Activated naive CD4-positive, alpha-beta T cell treated with anti-CD3 and anti-CD28 coated beads, Interleukin-2, amount 50 U/mL, for 24 hours (primary cell): ENCODE data around the gene NCAPD2.
A peak's percentile ranks its signal among the peaks of the same experiment; 100 is the strongest.

Experiments used
- H3K27ac Mint-ChIP-seq: one replicate; pipeline ENCODE4 v1.8.0; 2021; ENCODE audit warnings: mild to moderate bottlenecking, mixed read lengths
- H3K27me3 Mint-ChIP-seq: one replicate; pipeline ENCODE4 v1.8.0; 2021; ENCODE audit warnings: mixed read lengths
- H3K36me3 Mint-ChIP-seq: one replicate; pipeline ENCODE4 v1.8.0; 2021; ENCODE audit warnings: mixed read lengths
- H3K4me1 Mint-ChIP-seq: one replicate; pipeline ENCODE4 v1.8.0; 2021; ENCODE audit warnings: mixed read lengths
- H3K4me3 Mint-ChIP-seq: one replicate; pipeline ENCODE4 v1.8.0; 2021; ENCODE audit warnings: mild to moderate bottlenecking, mixed read lengths
- H3K9me3 Mint-ChIP-seq: one replicate; pipeline ENCODE4 v1.8.0; 2021; ENCODE audit warnings: mixed read lengths

Gene NCAPD2, protein sequence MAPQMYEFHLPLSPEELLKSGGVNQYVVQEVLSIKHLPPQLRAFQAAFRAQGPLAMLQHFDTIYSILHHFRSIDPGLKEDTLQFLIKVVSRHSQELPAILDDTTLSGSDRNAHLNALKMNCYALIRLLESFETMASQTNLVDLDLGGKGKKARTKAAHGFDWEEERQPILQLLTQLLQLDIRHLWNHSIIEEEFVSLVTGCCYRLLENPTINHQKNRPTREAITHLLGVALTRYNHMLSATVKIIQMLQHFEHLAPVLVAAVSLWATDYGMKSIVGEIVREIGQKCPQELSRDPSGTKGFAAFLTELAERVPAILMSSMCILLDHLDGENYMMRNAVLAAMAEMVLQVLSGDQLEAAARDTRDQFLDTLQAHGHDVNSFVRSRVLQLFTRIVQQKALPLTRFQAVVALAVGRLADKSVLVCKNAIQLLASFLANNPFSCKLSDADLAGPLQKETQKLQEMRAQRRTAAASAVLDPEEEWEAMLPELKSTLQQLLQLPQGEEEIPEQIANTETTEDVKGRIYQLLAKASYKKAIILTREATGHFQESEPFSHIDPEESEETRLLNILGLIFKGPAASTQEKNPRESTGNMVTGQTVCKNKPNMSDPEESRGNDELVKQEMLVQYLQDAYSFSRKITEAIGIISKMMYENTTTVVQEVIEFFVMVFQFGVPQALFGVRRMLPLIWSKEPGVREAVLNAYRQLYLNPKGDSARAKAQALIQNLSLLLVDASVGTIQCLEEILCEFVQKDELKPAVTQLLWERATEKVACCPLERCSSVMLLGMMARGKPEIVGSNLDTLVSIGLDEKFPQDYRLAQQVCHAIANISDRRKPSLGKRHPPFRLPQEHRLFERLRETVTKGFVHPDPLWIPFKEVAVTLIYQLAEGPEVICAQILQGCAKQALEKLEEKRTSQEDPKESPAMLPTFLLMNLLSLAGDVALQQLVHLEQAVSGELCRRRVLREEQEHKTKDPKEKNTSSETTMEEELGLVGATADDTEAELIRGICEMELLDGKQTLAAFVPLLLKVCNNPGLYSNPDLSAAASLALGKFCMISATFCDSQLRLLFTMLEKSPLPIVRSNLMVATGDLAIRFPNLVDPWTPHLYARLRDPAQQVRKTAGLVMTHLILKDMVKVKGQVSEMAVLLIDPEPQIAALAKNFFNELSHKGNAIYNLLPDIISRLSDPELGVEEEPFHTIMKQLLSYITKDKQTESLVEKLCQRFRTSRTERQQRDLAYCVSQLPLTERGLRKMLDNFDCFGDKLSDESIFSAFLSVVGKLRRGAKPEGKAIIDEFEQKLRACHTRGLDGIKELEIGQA (N-terminal part only)

GRCh38 chr12:6493497-6494257 is at the start of gene NCAPD2:
Gene NCAPD2, plus strand, starts transcription at chr12:6494102. Its CDS starts 997 bp downstream, at chr12:6495099.
- no peaks in the 10 kb centered on the region for H3K9me3 Mint-ChIP-seq

GRCh38 chr12:6444704-6445688 is 48.9 kb upstream of the NCAPD2 start, which contains the start of gene CD27:
Gene CD27, plus strand, starts transcription at chr12:6444955. Its CDS starts 141 bp downstream, at chr12:6445096.
- no peaks in the 10 kb centered on the region for H3K9me3 Mint-ChIP-seq
- H3K4me1 Mint-ChIP-seq = peaks cover 67% of the 10 kb centered on the region
- H3K36me3 Mint-ChIP-seq = peaks cover 7% of the 10 kb centered on the region
- peak within 1 kb of the TSS; percentile 90 for H3K27ac Mint-ChIP-seq
- H3K4me3 Mint-ChIP-seq = peak within 1 kb of the TSS; percentile 94
- H3K27me3 Mint-ChIP-seq = no peaks in the 10 kb centered on the region

More at GRCh38 chr12:6493497-6494257, at the start of gene NCAPD2:
- H3K4me3 Mint-ChIP-seq = peak within 1 kb of the TSS; percentile 94
- peaks cover 38% of the 10 kb centered on the region for H3K4me1 Mint-ChIP-seq
- peaks cover 9% of the 10 kb centered on the region for H3K36me3 Mint-ChIP-seq
- no peaks in the 10 kb centered on the region for H3K27me3 Mint-ChIP-seq
- peak within 1 kb of the TSS; percentile 95 for H3K27ac Mint-ChIP-seq

DNA sequence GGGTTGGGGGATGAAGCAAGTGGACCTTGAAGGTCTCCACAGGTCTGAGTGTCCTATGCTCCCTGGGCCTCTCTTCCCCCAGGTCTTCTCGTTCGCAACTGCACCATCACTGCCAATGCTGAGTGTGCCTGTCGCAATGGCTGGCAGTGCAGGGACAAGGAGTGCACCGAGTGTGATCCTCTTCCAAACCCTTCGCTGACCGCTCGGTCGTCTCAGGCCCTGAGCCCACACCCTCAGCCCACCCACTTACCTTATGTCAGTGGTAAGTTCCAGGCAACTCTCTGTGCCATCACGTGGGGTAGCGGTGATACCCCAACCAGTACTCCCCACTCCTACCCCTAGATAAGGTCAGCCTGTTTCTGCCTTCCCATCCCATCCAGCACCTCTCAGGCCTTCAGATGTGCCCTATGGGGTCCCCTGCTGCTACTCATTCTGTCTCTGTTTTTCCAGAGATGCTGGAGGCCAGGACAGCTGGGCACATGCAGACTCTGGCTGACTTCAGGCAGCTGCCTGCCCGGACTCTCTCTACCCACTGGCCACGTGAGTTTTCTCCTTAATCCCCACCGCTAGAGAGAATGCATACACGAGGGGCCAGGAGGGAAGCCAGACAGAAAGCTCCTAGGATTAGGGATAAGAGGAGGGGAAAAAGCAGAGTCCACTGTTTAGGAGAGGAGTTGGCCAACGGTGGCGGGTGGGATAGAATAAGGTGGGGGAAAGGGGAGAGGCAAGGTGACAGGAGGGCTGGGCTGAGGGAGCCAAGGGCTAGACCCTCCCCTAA is 43.6 kb upstream of the NCAPD2 start:
- H3K36me3 Mint-ChIP-seq = peaks cover 23% of the 10 kb centered on the region
- H3K9me3 Mint-ChIP-seq = no peaks in the 10 kb centered on the region
- H3K4me3 Mint-ChIP-seq = peak overlapping the region; percentile 100
- H3K4me1 Mint-ChIP-seq = peaks cover 69% of the 10 kb centered on the region
- H3K27ac Mint-ChIP-seq = peak overlapping the region; percentile 100
- H3K27me3 Mint-ChIP-seq = no peaks in the 10 kb centered on the region

GRCh38 chr12:6450869-6451347 is 43.0 kb upstream of the NCAPD2 start:
- H3K27me3 Mint-ChIP-seq = no peaks in the 10 kb centered on the region
- H3K27ac Mint-ChIP-seq = peak overlapping the region; percentile 100
- H3K9me3 Mint-ChIP-seq = no peaks in the 10 kb centered on the region
- H3K36me3 Mint-ChIP-seq = peaks cover 21% of the 10 kb centered on the region
- peaks cover 73% of the 10 kb centered on the region for H3K4me1 Mint-ChIP-seq
- peak overlapping the region; percentile 100 for H3K4me3 Mint-ChIP-seq

DNA sequence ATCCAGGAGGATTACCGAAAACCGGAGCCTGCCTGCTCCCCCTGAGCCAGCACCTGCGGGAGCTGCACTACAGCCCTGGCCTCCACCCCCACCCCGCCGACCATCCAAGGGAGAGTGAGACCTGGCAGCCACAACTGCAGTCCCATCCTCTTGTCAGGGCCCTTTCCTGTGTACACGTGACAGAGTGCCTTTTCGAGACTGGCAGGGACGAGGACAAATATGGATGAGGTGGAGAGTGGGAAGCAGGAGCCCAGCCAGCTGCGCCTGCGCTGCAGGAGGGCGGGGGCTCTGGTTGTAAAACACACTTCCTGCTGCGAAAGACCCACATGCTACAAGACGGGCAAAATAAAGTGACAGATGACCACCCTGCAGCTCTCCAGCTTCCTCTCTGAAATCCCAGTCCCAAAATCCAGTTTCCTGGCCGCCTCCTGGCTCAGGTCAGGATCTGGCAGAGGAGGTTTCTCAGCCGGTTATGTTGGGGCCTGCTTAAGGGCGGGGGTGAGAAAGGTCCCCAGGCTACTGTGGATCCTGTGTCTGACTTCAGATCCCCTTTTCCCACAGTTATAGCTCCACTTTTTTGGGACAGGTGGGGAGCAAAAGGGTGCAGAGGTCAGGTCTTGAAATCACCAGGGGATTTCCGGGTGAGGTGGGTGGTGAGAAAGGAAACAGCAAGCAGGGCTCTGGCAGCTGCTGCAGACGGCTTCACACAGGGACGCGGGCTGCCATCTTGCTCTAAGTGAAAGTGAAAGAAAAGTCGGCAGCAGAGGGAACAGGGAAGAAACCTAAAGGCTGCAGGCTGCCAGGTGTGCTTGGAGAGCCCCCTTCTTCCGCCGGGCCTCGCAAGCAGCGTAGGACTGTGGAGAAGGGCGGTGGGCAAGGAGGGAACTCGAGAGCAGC is 42.3 kb upstream of the NCAPD2 start, which contains the start of gene TAPBPL:
TAPBPL (plus strand) TSS at position 695 of the 897 bp plus-strand sequence. CDS start 207 bp downstream, outside the sequence.
- H3K4me3 Mint-ChIP-seq = peak within 1 kb of the TSS; percentile 100
- no peaks in the 10 kb centered on the region for H3K9me3 Mint-ChIP-seq
- H3K36me3 Mint-ChIP-seq = peaks cover 23% of the 10 kb centered on the region
- peaks cover 70% of the 10 kb centered on the region for H3K4me1 Mint-ChIP-seq
- peak within 1 kb of the TSS; percentile 100 for H3K27ac Mint-ChIP-seq
- no peaks in the 10 kb centered on the region for H3K27me3 Mint-ChIP-seq

GRCh38 chr12:6452245-6452943 is 41.5 kb upstream of the NCAPD2 start:
- no peaks in the 10 kb centered on the region for H3K27me3 Mint-ChIP-seq
- peaks cover 29% of the 10 kb centered on the region for H3K36me3 Mint-ChIP-seq
- no peaks in the 10 kb centered on the region for H3K9me3 Mint-ChIP-seq
- H3K4me1 Mint-ChIP-seq = peaks cover 69% of the 10 kb centered on the region
- H3K4me3 Mint-ChIP-seq = peak overlapping the region; percentile 100
- H3K27ac Mint-ChIP-seq = peak overlapping the region; percentile 100

DNA sequence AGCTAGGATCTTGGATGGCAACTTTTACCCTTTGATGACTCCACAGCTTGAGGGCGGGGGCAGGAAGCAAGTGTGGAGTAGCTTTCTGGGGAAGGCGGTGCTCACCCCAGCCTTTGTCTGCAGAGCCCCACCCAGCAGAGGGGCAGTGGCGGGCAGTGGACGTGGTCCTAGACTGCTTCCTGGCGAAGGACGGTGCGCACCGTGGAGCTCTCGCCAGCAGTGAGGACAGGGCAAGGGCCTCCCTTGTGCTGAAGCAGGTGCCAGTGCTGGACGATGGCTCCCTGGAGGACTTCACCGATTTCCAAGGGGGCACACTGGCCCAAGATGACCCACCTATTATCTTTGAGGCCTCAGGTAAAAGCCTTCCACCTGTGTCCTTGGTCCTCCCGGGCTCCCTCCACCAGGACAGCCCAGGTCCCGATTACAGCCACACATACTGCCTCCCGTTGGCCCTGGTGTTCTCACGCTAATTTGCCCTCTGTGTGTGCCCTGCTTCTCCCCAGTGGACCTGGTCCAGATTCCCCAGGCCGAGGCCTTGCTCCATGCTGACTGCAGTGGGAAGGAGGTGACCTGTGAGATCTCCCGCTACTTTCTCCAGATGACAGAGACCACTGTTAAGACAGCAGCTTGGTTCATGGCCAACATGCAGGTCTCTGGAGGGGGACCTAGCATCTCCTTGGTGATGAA is 40.8 kb upstream of the NCAPD2 start:
- peaks cover 65% of the 10 kb centered on the region for H3K4me1 Mint-ChIP-seq
- peak overlapping the region; percentile 100 for H3K4me3 Mint-ChIP-seq
- H3K36me3 Mint-ChIP-seq = peaks cover 28% of the 10 kb centered on the region
- no peaks in the 10 kb centered on the region for H3K9me3 Mint-ChIP-seq
- no peaks in the 10 kb centered on the region for H3K27me3 Mint-ChIP-seq
- peak overlapping the region; percentile 100 for H3K27ac Mint-ChIP-seq

DNA sequence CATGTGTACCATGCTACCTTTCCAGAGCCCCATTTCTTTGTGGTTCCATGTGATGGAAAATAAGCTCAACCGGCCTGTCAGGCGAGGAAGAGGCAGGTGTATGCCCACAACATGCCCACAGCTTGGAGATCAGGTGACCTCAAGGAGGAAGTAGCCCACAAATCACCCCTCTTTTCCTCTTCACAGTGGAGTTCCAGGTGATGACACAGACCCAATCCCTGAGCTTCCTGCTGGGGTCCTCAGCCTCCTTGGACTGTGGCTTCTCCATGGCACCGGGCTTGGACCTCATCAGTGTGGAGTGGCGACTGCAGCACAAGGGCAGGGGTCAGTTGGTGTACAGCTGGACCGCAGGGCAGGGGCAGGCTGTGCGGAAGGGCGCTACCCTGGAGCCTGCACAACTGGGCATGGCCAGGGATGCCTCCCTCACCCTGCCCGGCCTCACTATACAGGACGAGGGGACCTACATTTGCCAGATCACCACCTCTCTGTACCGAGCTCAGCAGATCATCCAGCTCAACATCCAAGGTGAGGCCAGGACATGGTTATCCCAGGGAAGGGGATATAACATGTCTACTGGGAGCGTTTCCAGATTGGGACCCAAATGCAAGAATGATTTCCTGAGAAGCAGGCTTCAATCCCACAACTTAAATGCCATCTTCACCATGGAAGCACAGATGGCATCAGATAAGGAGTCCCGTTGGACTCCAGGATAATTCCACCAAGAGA is 36.5 kb upstream of the NCAPD2 start:
- peaks cover 76% of the 10 kb centered on the region for H3K4me1 Mint-ChIP-seq
- H3K27ac Mint-ChIP-seq = peak overlapping the region; percentile 88
- H3K4me3 Mint-ChIP-seq = no peak overlapping the region
- no peaks in the 10 kb centered on the region for H3K27me3 Mint-ChIP-seq
- H3K36me3 Mint-ChIP-seq = peaks cover 44% of the 10 kb centered on the region
- no peaks in the 10 kb centered on the region for H3K9me3 Mint-ChIP-seq

DNA sequence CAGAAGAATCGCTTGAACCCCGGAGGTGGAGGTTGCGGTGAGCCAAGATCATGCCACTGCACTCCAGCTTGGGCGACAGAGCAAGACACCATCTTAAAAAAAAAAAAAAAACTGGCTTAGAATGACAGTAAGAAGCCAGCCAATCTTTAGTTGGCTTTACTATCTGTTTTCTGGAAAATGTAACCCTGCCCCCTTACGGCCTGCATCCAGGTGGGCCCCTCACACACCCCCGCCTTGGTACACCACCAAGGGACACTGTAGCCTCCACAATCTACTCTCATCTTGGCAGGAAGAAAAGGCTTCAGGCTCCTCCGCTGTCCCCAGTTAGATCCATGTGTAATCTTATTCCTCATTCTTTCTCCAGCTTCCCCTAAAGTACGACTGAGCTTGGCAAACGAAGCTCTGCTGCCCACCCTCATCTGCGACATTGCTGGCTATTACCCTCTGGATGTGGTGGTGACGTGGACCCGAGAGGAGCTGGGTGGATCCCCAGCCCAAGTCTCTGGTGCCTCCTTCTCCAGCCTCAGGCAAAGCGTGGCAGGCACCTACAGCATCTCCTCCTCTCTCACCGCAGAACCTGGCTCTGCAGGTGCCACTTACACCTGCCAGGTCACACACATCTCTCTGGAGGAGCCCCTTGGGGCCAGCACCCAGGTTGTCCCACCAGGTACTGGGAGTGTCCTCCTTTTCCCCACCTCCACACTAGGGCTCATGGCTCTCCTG is 35.5 kb upstream of the NCAPD2 start:
- Mint-ChIP-seq H3K36me3 (peaks cover 45% of the 10 kb centered on the region), H3K27me3 (no peaks in the 10 kb centered on the region), H3K9me3 (no peaks in the 10 kb centered on the region), H3K27ac (peak overlapping the region; percentile 87), H3K4me1 (peaks cover 78% of the 10 kb centered on the region), H3K4me3 (peak overlapping the region; percentile 31)

DNA sequence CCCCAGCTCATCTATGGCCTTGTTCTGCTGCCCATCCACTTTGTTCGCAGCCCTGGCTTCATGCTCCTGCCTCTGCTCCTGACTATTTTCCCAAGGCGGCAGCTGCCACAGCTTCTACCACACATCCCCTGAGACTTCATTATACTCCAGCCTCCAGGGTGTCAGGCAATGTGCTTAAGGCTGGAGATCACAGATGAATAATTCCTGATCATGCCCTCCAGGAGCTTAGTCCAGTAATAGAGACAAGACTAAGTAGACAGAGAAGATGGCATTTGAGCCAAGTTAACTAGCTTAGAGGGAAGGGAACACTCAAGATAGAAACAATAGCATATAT is 34.9 kb upstream of the NCAPD2 start:
- H3K4me3 Mint-ChIP-seq = peak overlapping the region; percentile 31
- no peaks in the 10 kb centered on the region for H3K9me3 Mint-ChIP-seq
- peaks cover 47% of the 10 kb centered on the region for H3K36me3 Mint-ChIP-seq
- peaks cover 78% of the 10 kb centered on the region for H3K4me1 Mint-ChIP-seq
- H3K27me3 Mint-ChIP-seq = no peaks in the 10 kb centered on the region
- H3K27ac Mint-ChIP-seq = peak overlapping the region; percentile 87
